Activated T-helper 1 cell treated with Interleukin-2 at 50 U/mL for 16 hours (primary cell): ENCODE data around the gene KRT20.
"Not testable (repeated sequence)": the region's sequence is repeated elsewhere in the genome, so short reads cannot be mapped to it uniquely, and the experiment has no call there.

Source experiments
- DNase-seq: peaks from one replicate; pipeline ENCODE4 v3.0.0-alpha.2; 2020; ENCODE audit warnings: low read depth

Gene KRT20

GRCh38 chr17:40900809-40901356, 15.8 kb upstream of the KRT20 start:
- DNase-seq: no peak

- DNase-seq: no peak
Observed at GRCh38 chr17:40896916-40897455, 11.9 kb upstream of the KRT20 start.

DNA sequence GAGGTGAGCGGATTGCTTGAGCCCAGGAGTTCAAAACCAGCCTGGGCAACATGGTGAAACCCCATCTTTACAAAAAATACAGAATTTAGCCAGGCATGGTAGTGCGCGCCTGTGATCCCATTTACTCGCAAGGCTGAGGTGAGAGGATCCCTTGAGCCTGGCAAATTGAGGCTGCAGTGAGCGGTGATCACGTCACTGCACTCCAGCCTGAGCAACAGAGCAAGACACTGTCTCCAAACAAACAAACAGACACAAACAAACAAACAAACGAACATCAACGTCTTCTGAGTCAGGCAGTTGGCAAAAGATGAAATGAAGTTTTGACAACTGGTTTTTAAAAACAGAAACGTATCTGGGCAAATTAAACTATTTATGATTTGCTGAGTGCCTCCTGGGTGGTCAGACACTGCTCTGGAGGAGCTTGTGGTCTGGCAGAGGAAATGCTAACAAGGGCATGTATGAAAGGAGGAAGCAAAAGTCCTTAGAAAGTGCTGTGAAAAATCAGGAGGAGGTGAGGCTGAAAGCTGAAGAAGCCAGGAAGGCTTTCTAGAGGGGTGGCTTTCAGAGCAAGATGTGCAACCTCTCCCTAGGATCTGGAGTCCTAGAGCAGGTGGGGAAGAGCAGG, 10.2 kb upstream of the KRT20 start:
- DNase-seq: no peak

DNA sequence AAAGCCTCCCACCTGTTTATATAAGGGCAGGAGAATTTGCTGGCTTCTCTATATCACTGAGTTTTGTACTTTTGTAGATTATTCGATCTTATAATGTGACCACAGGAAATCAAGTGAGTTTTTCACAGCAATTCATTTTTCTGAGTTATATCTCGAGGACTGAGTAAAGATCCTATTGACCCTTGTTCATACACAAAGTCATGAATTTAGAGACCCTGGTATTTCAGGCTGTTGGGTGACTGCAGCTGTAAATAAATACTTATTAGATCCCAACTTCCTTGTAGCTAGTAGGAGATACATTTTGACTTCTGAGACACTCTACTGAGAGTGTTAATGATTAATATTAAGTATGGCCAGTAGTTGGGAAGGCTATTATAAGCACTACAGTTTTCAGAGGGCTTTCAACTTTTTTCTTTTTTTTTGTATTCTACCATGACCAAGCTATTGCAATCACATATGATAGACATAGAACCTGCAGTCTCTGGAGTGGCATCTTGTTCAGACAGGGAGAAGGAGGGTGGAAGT, 3.2 kb upstream of the KRT20 start:
- DNase-seq: no peak

GRCh38 chr17:40886090-40886489, 1.0 kb upstream of the KRT20 start:
- no peak for DNase-seq

- no peak for DNase-seq
Observed at GRCh38 chr17:40883626-40884334, 1.3 kb downstream of the KRT20 start.

GRCh38 chr17:40883031-40883430, 2.0 kb downstream of the KRT20 start:
- DNase-seq: no peak

DNA sequence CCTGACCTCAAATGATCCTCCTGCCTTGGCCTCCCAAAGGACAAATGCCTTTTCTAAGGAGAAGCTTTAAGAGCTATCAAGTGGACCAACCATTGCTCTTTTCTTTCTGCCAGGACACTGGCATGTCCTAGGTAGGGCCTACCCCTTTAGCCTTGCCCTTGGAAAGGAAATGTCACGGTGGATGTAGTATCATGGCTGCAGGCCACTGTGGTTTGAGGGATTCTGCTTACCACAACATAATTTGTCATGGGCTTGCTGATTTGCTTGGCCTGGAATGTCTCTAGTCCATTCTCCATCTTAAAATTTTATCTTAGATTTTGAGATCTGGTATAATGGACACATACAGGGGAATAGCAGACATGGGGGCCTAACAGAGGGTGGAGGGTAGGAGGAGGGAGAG, 6.0 kb downstream of the KRT20 start:
- no peak for DNase-seq

DNA sequence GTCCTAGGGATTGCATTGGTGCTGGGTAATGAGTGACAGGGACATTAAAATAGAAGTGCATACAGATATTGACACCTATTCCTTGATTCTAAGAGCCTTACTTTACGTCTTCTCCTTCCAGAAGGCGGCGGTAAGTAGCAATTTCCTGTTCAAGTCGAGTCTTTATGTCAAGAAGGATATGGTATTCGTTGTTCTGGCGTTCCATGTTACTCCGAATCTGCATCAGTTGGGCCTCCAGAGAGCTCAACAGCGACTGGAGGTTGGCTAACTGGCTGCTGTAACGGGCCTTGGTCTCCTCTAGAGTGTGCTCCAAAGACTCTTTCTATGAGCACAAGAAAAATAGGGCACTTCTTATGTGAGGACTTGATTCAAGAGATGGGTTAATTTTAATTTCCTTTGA, 7.0 kb downstream of the KRT20 start:
- no peak for DNase-seq

DNA sequence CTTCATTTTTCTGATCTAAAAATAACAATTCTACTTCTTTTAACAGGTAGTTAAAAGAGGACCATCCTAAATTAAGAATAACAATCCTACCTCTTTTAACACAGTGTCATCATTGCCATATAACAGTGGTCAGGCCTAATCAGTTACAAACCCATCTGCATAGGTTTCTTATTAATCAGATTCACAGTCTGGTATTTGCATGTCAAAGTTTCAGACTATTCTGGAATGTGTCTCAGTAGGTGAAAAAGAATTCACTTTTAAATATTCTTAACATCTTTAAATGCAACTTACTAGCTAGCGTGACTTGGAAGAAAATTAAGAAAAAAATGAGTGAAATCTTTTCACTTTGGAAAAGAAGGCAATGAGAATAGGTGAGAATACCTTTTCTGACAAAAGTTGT, 11.2 kb downstream of the KRT20 start:
- DNase-seq: no peak

DNA sequence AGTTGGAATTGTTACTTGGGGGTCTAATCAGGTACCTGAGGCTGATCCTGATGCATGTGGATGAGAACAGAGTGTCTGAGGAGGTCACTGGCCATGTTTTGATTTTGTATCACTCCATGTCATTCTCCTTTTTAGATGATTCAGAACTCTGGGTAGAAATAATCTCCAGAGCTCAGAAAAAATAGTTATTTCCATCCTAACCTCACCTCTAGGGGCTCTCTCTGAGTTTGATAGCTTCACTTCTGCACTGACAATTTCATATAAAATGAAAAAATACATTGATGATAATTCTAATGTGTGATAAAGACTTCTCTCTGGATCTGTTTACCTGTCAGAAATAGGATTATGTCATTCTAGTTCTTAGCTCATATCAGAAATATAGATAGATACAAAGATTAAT, 11.8 kb downstream of the KRT20 start:
- no peak for DNase-seq

GRCh38 chr17:40872416-40872815, 12.6 kb downstream of the KRT20 start:
- no peak for DNase-seq

DNA sequence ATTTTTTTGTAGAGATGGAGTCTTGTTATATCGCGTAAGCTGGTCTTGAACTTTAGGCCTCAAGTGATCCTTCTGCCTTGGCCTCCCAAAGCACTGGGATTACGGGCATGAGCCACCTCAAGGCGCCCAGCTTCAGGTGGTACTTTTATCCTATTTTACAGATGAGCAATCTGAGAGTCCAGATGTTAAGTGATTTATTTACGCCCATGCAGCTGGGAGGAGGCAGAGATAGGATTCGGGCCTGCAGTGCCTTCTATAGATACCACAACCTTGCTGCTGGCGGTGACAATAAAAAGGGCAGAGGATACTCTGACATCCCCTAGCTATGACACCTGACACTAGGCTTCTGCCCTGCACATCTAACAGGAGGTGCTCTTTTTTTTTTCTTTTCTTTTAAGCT, 13.7 kb downstream of the KRT20 start:
- DNase-seq: no peak

GRCh38 chr17:40870136-40870535, 14.9 kb downstream of the KRT20 start:
- no peak for DNase-seq

- DNase-seq: no peak
Observed at GRCh38 chr17:40866838-40867237, 18.2 kb downstream of the KRT20 start, which contains the start of gene KRT12. KRT12 (minus strand) TSS chr17:40867223; CDS start chr17:40867186, 37 bp downstream.

GRCh38 chr17:40864661-40865390, 20.2 kb downstream of the KRT20 start:
- no peak for DNase-seq

- DNase-seq: no peak
Observed at GRCh38 chr17:40862985-40863733, 21.9 kb downstream of the KRT20 start.

- DNase-seq: no peak
Observed at GRCh38 chr17:40859536-40859935, 25.5 kb downstream of the KRT20 start.

DNA sequence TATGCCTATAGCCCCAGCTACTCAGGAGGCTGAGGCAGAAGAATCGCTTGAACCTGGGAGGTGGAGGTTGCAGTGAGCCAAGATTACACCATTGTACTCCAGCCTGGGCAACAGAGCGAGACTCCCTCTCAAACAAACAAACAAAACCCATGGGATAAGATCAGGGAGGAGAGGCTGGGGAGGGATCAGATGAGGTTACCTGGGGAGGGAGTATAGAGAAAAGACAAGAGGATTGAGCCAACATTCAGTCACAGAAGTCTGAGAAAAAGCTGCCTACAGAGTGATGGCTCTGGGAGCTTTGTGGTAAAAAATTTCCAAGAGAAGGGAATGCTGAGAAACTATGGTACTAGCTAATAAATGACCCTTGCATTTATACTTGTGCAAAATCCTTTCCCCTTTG, 26.4 kb downstream of the KRT20 start:
- DNase-seq: not testable (repeated sequence)

DNA sequence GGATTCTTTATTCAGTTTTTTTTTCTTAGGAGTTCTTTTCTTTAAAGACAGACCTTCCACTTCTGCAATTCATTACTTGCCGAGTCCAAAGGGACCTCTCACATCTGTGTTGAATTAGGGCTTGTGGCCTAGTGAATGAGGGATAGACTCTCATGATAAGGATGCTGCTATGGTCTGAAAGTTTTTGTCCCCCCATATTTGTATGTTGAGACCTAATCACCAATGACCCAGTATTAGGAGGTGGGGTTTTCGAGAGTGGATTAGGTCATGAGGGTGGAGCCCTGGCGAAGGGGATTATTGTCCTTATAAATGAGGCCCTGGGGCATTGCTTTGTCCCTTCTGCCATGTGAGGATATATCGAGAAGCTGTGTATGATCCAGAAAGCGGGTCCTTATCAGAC, 27.5 kb downstream of the KRT20 start:
- DNase-seq: no peak

GRCh38 chr17:40854175-40854814, 30.7 kb downstream of the KRT20 start:
- no peak for DNase-seq
